Measurements from ENCODE around the gene MELK.

MELK gene

GRCh38 chr9:36584620-36585460 lies 12.1 kb downstream of the MELK start:
- no peak for DNase-seq

- no peak for DNase-seq
Measured at GRCh38 chr9:36590231-36590630, 17.5 kb downstream of the MELK start.

GRCh38 chr9:36592801-36593583 lies 20.3 kb downstream of the MELK start:
- DNase-seq, result no peak

DNA sequence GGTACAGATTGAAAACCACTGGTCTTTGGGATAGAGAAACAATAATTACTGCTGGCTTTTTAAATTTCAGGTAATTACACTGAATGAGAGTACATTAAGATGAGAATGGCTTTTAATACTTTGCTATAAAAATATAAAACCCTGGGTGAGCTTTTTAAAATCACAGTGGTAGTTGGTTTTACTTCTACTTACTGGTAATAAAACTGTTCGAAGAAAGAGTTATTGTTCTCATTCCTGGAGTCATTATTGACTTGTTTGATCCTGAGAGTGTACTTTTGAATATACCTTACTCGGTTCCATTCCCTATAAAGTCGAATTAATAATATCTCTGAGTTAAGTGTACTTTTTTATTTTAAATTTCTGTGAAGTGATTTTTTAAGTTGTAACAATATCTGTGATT lies 21.5 kb downstream of the MELK start:
- DNase-seq, result no peak

DNA sequence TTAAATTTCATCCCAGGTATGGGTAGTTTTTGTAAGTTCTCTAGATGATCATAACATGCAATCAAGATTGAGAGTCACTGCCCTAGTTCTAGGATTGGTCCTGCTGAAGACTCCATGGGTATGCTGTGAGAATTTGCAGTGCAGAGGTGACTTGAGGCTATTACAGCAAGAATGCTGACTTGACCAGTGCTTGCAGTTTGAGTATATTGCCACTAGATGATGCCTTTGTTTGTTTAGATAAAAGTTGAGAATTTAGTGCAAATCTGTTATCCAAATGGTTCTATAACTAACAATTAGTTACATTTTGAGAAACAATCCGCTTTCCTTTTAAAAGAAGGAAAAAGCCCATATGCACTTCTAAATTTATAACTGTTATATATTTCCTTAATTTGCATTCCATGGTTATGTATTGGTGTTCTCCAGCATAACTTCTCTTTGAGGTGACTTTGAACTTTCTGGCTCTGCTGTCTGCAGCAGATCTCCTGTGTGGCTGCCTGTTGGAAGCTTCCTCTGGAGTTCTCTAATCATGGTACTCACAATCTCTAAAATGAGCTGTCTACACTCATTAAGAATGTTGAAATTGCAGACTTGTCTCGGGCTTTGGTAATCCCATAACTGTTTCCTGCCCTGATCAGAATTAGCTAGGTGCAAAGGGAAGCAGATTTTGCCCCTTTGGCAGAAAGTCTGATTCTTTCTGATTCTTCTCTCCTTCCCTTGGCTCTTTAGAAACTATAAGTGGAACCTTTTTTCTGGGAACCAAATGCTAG lies 24.9 kb downstream of the MELK start:
- no peak for DNase-seq

DNA sequence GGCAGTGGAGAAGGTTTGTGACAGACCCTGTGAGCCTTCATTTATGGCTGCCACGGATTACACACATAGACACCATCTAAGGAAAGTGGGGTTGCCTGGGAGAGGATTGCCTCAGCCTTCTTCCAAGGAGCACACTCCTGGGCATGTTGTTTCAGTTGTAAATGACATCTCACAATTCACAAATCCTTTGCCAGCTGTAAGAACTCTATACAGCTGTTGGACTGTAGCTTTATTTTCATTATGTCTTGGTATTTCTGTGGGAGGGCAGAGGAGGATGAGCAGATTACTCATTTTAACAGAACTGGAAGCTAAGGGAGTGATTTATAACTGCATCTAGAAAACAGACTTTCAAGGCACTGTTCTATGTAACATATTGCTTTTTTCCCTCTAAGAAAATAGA lies 25.6 kb downstream of the MELK start:
- no peak for DNase-seq

GRCh38 chr9:36603006-36603405 lies 30.3 kb downstream of the MELK start:
- no peak for DNase-seq

GRCh38 chr9:36609306-36609705 lies 36.6 kb downstream of the MELK start:
- no peak for DNase-seq

- no peak for DNase-seq
Measured at GRCh38 chr9:36622121-36622520, 49.4 kb downstream of the MELK start.

GRCh38 chr9:36623280-36623679 lies 50.6 kb downstream of the MELK start:
- DNase-seq, result no peak

DNA sequence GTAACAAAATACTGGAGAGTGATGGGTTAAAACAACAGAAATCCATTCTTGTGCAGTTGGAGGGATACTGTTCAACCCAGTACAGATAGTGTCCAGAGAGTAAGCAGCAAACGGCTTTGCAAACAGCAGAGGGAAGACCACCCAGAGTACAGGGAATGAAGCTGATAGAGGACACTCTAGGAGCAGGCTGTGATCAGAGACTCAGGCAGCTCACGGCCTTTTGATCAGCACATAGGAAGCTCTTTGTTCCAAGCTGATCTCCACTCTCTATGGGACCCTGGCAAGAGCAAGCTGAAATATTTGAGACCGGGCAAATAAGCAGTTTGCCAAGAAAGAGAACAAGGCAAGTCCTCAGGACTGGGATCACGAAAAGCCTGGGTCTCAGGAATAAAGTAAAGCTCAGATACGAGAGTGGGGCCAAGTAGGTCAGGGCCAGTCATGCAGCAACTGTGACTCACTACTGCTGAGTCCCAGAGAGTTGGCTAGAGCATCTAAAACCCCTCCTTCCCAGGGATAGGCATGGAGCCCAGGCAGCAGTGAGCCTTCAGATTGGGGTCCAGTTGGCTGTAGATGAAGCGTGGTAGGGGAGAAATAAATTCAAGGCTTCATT lies 52.4 kb downstream of the MELK start:
- no peak for DNase-seq

- DNase-seq, result no peak
Measured at GRCh38 chr9:36632892-36633291, 60.2 kb downstream of the MELK start.

- no peak for DNase-seq
Measured at GRCh38 chr9:36637491-36638270, 65.0 kb downstream of the MELK start.

GRCh38 chr9:36640771-36641381 lies 68.2 kb downstream of the MELK start:
- no peak for DNase-seq

DNA sequence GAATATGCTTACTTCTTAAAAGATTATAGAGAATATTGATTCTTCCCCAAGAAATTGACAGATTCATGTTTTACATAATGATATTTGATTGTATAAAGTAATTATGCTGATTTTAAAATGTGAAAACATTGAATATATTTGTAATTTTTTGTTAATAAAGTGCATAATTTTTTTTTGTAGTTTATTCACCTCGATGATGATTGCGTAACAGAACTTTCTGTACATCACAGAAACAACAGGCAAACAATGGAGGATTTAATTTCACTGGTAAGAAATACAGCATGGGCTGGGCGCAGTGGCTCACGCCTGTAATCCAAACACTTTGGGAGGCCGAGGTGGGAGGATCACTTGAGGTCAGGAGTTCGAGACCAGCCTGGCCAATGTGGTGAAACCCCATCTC lies 70.1 kb downstream of the MELK start:
- no peak for DNase-seq

GRCh38 chr9:36656842-36657241 lies 84.1 kb downstream of the MELK start:
- no peak for DNase-seq

- DNase-seq, result no peak
Measured at GRCh38 chr9:36659500-36659899, 86.8 kb downstream of the MELK start.

DNA sequence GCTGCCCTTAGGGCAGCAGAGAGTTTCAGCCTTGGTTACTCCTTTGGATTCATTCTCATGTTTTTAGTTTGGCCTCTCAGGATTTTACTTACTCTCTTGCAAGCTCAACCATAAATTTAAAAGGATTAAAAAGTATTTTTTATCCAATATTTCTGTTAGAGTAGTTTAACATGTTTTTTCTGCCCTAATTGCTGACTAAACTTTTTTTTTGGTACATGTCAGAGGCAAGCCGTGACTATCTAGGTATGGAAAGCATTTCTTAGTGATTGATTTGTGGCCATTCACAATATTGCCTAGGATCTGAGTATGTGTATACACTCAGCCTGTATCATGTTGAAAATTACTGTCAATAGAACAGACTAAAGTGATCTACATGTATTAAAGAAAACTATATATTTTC lies 92.1 kb downstream of the MELK start:
- no peak for DNase-seq

DNA sequence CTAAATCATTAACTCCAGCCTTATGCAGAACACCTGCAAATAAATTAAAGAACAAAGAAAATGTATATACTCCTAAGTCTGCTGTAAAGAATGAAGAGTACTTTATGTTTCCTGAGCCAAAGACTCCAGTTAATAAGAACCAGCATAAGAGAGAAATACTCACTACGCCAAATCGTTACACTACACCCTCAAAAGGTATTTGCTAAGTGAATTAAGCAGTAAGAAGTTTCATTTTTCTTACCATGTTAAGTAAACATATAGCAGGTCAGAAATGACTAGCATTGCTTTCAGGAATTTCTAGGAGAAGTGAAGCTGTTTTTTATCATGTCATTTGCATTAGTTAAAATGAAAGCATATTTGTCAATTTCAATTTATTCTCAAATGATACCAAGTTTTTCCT lies 92.7 kb downstream of the MELK start:
- DNase-seq, result no peak

- DNase-seq, result no peak
Measured at GRCh38 chr9:36665921-36666431, 93.3 kb downstream of the MELK start.

- no peak for DNase-seq
Measured at GRCh38 chr9:36671561-36671960, 98.9 kb downstream of the MELK start.

- no peak for DNase-seq
Measured at GRCh38 chr9:36676091-36676490, 103.4 kb downstream of the MELK start.
